AG20443 (cell line): ENCODE results near the gene UGT1A10.
"Not testable (repeated sequence)": the region's sequence is repeated elsewhere in the genome, so short reads cannot be mapped to it uniquely, and the experiment has no call there.

Source experiments
- DNase-seq: peaks from one replicate; pipeline ENCODE4 v3.0.0; 2012; ENCODE audit warnings: low spot score, mixed read lengths

Gene UGT1A10

DNA sequence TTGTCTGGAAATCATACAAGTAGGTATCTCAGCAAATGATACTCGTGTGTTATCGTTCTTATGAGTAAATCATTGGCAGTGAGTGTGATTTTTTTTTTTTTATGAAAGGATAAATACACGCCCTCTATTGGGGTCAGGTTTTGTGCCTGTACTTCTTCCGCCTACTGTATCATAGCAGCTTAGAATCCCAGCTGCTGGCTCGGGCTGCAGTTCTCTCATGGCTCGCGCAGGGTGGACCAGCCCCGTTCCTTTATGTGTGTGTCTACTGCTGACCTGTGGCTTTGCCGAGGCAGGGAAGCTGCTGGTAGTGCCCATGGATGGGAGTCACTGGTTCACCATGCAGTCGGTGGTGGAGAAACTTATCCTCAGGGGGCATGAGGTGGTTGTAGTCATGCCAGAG, at the start of gene UGT1A10:
UGT1A10 (plus strand) TSS at position 143 of the 400 bp plus-strand sequence; CDS start at position 218, 75 bp downstream.
- not testable (repeated sequence) for DNase-seq

DNA sequence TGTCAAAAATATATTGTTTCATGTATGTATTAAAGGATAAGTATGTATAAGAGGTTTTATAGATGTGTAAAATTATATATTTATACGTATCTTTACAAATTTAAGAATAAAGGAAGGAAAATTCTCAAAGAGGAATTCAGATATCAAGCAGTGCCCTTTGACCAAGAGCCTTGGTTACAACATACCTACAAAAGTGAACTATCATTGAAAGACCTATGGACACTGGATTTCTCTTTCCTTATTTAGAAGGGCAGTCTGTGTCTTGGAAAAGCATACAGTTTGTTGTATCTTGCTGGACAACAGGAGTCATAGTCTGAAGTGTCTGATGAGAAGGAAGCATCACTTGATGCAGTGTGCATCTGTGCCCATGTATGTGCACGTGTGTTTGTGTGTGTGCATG, 47.8 kb upstream of the UGT1A10 start:
- DNase-seq, result no peak

- not testable (repeated sequence) for DNase-seq
These were observed 43.5 kb upstream of the UGT1A10 start for GRCh38 chr2:233592706-233593105.

GRCh38 chr2:233593201-233593600, 43.0 kb upstream of the UGT1A10 start:
- DNase-seq, result no peak

DNA sequence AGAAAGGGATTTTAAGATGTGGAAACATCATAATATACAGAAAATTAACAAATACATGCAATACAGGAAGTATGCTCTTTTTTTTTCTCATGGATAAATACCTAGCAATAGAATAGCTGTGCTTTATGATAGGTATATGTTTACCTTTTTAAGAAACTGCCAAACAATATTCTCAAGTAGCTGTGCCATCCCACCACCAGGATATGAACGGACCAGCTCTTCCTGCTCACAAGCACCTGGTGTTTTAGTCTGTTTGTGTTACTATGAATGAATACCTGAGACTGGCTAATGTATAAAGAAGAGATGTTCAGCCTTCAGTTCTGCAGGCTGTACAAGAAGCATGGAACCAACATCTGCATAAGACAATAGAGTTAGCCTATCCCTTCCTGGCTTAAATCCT, 38.7 kb upstream of the UGT1A10 start:
- DNase-seq, result no peak

GRCh38 chr2:233598952-233599351, 37.3 kb upstream of the UGT1A10 start:
- no peak for DNase-seq

- DNase-seq, result no peak
These were observed 35.9 kb upstream of the UGT1A10 start for GRCh38 chr2:233600386-233600785.

GRCh38 chr2:233602076-233602475, 34.2 kb upstream of the UGT1A10 start:
- no peak for DNase-seq

DNA sequence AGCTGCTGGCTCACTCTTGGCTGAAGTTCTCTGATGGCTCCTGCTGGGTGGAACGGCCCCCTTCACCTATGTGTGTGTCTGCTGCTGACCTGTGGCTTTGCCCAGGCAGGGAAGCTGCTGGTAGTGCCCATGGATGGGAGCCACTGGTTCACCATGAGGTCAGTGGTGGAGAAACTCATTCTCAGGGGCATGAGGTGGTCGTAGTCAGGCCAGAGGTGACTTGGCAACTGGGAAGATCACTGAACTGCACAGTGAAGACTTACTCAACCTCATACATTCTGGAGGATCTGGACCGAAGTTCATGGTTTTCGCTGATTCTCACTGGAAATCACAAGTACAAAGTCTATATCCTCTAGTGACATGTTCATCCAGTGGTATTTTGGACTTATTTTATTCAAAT, 32.7 kb upstream of the UGT1A10 start:
- DNase-seq, result no peak

DNA sequence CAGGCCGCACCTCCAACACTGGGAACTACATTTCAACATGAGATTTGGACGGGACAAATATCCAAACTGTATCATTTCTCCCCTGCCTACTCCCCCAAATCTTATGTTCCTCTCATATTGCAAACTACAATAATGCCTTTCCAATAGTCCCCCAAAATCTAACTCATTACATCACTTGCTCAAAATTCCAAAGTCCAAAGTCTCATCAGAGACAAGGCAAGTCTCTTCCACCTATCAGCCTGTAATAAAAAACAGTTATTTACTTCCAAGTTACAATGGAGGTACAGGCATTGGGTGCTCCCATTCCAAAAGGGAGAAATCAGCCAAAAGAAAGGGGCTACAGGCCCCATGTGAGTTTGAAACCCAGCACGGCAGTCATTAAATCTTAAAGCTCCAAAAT, 31.4 kb upstream of the UGT1A10 start:
- no peak for DNase-seq

- no peak for DNase-seq
These were observed 30.6 kb upstream of the UGT1A10 start for GRCh38 chr2:233605680-233606079.

DNA sequence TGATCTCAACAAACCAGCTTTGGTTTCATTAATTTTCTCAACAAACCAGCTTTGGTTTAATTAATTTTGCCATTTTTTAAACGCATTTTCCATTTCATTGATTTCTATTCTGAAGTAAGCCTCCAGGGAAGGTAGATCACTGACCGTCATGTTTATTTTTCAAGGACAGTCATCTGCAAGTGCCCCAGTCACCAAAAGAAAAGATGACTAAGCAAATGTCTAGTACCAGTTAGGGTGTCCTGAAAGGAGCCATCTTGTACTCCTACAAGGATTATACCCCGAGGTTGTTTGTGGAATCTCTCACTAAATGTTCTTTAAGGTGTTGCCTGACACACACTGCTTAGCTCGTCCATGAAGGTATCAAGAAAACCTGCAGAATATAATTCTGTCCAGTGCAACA, 25.0 kb upstream of the UGT1A10 start:
- DNase-seq, result no peak

DNA sequence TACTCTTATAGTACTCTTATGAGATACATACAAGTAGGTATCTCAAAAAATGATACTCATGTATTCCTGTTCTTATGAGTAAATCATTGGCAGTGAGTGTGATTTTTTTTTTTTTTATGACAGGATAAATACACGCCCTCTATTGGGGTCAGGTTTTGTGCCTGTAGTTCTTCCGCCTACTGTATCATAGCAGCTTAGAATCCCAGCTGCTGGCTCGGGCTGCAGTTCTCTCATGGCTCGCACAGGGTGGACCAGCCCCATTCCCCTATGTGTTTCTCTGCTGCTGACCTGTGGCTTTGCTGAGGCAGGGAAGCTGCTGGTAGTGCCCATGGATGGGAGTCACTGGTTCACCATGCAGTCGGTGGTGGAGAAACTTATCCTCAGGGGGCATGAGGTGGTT, 18.8 kb upstream of the UGT1A10 start, which contains the start of gene UGT1A8:
UGT1A8 (plus strand) TSS at position 158 of the 400 bp plus-strand sequence; CDS start at position 233, 75 bp downstream.
- DNase-seq, result not testable (repeated sequence)

DNA sequence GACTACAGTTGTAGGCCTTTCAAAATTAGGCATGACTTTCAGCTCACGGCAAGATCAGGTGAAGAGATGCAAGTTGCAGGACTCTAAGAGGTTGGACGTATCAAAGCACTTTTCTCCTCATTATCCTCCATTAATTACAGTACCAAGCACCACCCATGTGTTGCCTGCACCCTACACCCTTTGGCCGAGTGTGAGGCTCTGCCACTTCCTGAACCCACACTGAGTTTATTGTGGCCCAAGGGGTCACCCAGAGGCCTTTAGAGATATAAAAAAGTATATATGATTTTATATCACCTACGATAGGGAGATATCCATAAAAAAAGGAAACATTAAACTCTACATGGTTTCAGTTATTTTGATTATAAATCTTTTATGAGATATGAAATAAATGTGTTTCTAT, 16.0 kb upstream of the UGT1A10 start:
- DNase-seq, result no peak

DNA sequence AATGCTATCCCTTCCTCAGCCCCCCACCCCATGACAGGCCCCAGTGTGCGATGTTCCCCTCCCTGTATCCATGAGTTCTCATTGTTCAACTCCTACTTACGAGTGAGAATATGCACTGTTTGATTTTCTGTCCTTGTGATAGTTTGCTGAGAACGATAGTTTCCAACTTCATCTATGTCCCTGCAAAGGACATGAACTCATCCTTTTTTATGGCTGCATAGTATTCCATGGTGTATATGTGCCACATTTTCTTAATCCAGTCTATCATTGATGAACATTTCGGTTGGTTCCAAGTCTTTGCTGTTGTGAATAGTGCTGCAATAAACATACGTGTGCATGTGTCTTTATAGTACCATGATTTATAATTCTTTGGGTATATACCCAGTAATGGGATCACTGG, 14.4 kb upstream of the UGT1A10 start:
- not testable (repeated sequence) for DNase-seq

GRCh38 chr2:233627331-233628025, 8.8 kb upstream of the UGT1A10 start:
- DNase-seq, result no peak

DNA sequence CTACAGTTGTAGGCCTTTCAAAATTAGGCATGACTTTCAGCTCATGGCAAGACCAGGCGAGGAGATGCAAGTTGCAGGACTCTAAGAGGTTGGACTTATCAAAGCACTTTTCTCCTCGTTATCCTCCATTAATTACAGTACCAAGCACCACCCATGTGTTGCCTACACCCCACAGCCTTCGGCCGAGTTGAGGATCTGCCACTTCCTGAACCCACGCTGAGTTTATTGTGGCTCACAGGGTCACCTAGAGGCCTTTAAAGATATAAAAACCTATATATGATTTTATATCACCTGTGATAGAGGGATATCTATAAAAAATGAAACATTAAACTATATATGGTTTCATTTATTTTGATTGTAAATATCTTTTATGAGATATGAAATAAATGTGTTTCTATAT, 2.6 kb downstream of the UGT1A10 start:
- no peak for DNase-seq

DNA sequence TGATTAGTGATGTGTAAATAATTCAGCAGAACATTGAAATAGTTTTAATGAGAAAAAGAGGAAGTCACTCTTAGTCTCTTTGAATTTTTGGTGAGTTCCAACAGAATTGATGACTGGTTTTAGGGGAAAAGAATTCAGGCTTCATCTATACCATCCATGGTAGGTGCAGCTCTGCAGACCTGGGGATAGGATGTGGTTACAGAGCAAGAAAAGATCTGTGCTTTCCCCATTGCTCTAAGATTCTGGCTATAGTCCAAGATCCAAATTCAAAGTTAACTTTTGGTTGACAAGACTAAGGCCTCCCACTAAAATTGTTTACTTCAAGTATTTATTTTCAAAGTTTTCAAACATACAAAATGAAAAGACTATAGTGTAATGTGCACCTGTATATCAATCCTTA, 3.6 kb downstream of the UGT1A10 start:
- DNase-seq, result no peak

- no peak for DNase-seq
These were observed 6.9 kb downstream of the UGT1A10 start for GRCh38 chr2:233643128-233643527.

DNA sequence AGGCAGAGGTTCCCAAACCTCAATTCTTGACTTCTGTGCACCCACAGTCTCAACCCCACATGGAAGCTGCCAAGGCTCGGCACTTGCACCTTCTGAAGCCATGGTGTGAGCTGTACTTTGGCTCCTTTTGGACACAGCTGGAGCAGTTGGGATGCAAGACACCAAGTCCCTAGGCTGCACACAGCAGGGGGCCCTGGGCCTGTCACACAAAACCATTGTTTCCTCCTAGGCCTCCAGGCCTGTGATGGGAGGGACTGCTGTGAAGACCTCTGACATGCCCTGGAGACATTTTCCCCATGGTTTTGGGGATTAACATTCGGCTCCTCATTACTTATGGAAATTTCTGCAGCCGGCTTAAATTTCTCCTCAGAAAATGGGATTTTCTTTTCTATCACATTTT, 9.8 kb downstream of the UGT1A10 start:
- not testable (repeated sequence) for DNase-seq

DNA sequence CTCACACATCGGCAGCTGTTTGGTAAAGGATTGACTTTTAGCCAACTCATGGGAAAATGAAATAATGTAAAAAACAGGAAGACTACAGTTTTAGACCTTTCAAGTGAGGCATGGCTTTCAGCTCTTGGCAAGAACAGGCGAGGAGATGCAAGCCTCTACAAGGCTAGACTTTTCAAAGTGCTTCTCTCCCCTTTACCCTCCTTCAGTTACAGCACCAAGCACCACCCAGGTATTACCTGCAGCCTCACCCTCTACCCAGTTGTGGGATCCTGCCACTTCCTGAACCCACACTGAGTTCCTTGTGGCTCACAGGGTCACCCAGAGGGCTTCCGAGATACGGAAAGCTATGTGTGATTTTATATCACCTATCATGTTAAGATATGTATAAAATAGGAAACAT, 14.7 kb downstream of the UGT1A10 start:
- no peak for DNase-seq

- DNase-seq, result no peak
These were observed 15.2 kb downstream of the UGT1A10 start for GRCh38 chr2:233651430-233651829.

- no peak for DNase-seq
These were observed 18.3 kb downstream of the UGT1A10 start for GRCh38 chr2:233654501-233654900.

GRCh38 chr2:233655043-233655442, 18.8 kb downstream of the UGT1A10 start:
- DNase-seq, result no peak
